ENCODE measurements around the gene MT1G. TPM values are rescaled to one million over a fixed set of nuclear protein-coding genes. Genes with fewer than 3 reads are reported as not detected.

Gene MT1G
- total RNA-seq, 2 experiments from 2014 or later: not detected

GRCh38 chr16:56701534-56701933 is 33.7 kb upstream of the MT1G start:
- no peak for TF ChIP-seq CTCF (conservative IDR thresholded peaks at IDR 0.05; ENCODE audit: low read length)
- no peak for TF ChIP-seq EZH2phosphoT487 (IDR thresholded peaks at IDR 0.05; ENCODE audit: borderline replicate concordance, low read depth, low read length)
- no peaks in the 10 kb centered on the region for H3K9me2 ChIP-seq (ENCODE audit: insufficient read depth, low read length)
- H3K9me3 ChIP-seq (ENCODE audit: low read length): 0 out of 2 replicates have a peak, but pooled peaks cover 8% of the 10 kb centered on the region
- no peaks in the 10 kb centered on the region for H3K79me2 ChIP-seq (ENCODE audit: insufficient read depth, low read depth, low read length)
- CTCF ChIA-PET (ENCODE audit: unreplicated experiment): interaction anchor here (0.9 to 2.4 kb wide), 6 partner anchors 19 to 390 kb away, joined by 3 to 9 read pairs (median 4); partner anchors contain the start of gene MT1X
- H3K36me3 ChIP-seq (ENCODE audit: insufficient read depth, low read length): no peaks in the 10 kb centered on the region
- no TSS peak for BruUV-seq (replicated peaks)
- H3K4me2 ChIP-seq (ENCODE audit: low read length): peak overlapping the region; percentile 25; the same call in 1 of the 2 replicates
- intact Hi-C loops (cut with micrococcal nuclease; ENCODE audit: unreplicated experiment): no loop called here
- H3K4me3 ChIP-seq (ENCODE audit: low read depth, low read length, poor library complexity, severe bottlenecking): no peak overlapping the region
- H3K4me1 ChIP-seq (ENCODE audit: insufficient read depth, low read length, poor library complexity, severe bottlenecking): peaks cover 4% of the 10 kb centered on the region
- no peaks in the 10 kb centered on the region for H4K20me1 ChIP-seq (ENCODE audit: insufficient read depth, low read length)
- no peak for DNase-seq (ENCODE audit: low spot score)
- POLR2A ChIA-PET: interaction anchor here (0.6 to 3.0 kb wide), 7 partner anchors 9 to 434 kb away, joined by 3 to 17 read pairs (median 4); partner anchors contain the start of gene MT1X
- H3K27ac ChIP-seq (ENCODE audit: low read depth, low read length, poor library complexity, severe bottlenecking): no peak overlapping the region
- peak overlapping the region; percentile 79; the same call in 1 of the 2 replicates for H2AFZ ChIP-seq (ENCODE audit: low read length)

GRCh38 chr16:56700631-56701030 is 32.8 kb upstream of the MT1G start:
- DNase-seq (ENCODE audit: low spot score): no peak
- H2AFZ ChIP-seq (ENCODE audit: low read length): no peak overlapping the region
- BruUV-seq (replicated peaks): no TSS peak
- ChIA-PET POLR2A (interaction anchor here (0.6 to 3.0 kb wide), 9 partner anchors 18 to 159 kb away, joined by 3 to 17 read pairs (median 5); partner anchors contain the start of genes MT1A and MT1X), CTCF (ENCODE audit: unreplicated experiment) (interaction anchor here (1.8 kb wide), 1 partner anchor 18 kb away, joined by 9 read pairs; the partner anchor contains the start of gene MT1X)
- peaks cover 8% of the 10 kb centered on the region; the same call in 1 of the 2 replicates for H3K9me3 ChIP-seq (ENCODE audit: low read length)
- no peaks in the 10 kb centered on the region for H3K36me3 ChIP-seq (ENCODE audit: insufficient read depth, low read length)
- H4K20me1 ChIP-seq (ENCODE audit: insufficient read depth, low read length): no peaks in the 10 kb centered on the region
- H3K4me2 ChIP-seq (ENCODE audit: low read length): no peak overlapping the region
- TF ChIP-seq EZH2phosphoT487 (IDR thresholded peaks at IDR 0.05; ENCODE audit: borderline replicate concordance, low read depth, low read length): no peak
- TF ChIP-seq CTCF (conservative IDR thresholded peaks at IDR 0.05; ENCODE audit: low read length): no peak
- intact Hi-C loops (cut with micrococcal nuclease; ENCODE audit: unreplicated experiment): no loop called here
- H3K4me1 ChIP-seq (ENCODE audit: insufficient read depth, low read length, poor library complexity, severe bottlenecking): peaks cover 4% of the 10 kb centered on the region
- no peak overlapping the region for H3K4me3 ChIP-seq (ENCODE audit: low read depth, low read length, poor library complexity, severe bottlenecking)
- H3K27ac ChIP-seq (ENCODE audit: low read depth, low read length, poor library complexity, severe bottlenecking): no peak overlapping the region
- H3K79me2 ChIP-seq (ENCODE audit: insufficient read depth, low read depth, low read length): no peaks in the 10 kb centered on the region
- H3K9me2 ChIP-seq (ENCODE audit: insufficient read depth, low read length): no peaks in the 10 kb centered on the region

DNA sequence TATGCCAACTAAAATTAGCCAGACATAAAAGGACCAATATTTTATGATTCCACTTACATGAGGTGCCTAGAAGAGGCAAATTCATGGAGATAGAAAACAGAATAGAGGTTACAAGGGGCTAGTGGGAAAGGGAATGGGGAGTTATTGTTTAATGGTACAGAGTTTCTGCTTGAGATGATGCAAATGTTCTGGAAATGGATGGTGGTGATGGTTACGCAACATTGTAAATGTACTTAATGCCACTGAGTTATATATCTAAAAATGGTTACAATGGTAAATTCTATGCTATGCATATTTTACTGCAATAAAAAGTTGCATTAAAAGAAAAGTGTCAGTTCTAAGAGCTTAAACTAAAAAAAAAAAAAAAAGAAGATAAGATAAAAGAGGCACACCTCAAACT is 32.3 kb upstream of the MT1G start:
- Histone ChIP-seq H4K20me1 (ENCODE audit: insufficient read depth, low read length) (no peaks in the 10 kb centered on the region), H3K36me3 (ENCODE audit: insufficient read depth, low read length) (no peaks in the 10 kb centered on the region), H3K4me1 (ENCODE audit: insufficient read depth, low read length, poor library complexity, severe bottlenecking) (peaks cover 4% of the 10 kb centered on the region), H3K9me3 (ENCODE audit: low read length) (peaks cover 8% of the 10 kb centered on the region; the same call in 1 of the 2 replicates), H3K27ac (ENCODE audit: low read depth, low read length, poor library complexity, severe bottlenecking) (no peak overlapping the region), H3K4me2 (ENCODE audit: low read length) (no peak overlapping the region), H3K4me3 (ENCODE audit: low read depth, low read length, poor library complexity, severe bottlenecking) (no peak overlapping the region), H3K9me2 (ENCODE audit: insufficient read depth, low read length) (no peaks in the 10 kb centered on the region), H3K79me2 (ENCODE audit: insufficient read depth, low read depth, low read length) (no peaks in the 10 kb centered on the region), H2AFZ (ENCODE audit: low read length) (no peak overlapping the region)
- no peak for DNase-seq (ENCODE audit: low spot score)
- ChIA-PET CTCF (ENCODE audit: unreplicated experiment) (no interaction called here), POLR2A (interaction anchor here (0.6 to 3.0 kb wide), 8 partner anchors 17 to 160 kb away, joined by 3 to 17 read pairs (median 5); partner anchors contain the start of genes MT1A and MT1X)
- BruUV-seq (replicated peaks): no TSS peak
- intact Hi-C loops (cut with micrococcal nuclease; ENCODE audit: unreplicated experiment): no loop called here
- TF ChIP-seq EZH2phosphoT487 (IDR thresholded peaks at IDR 0.05; ENCODE audit: borderline replicate concordance, low read depth, low read length) (no peak), CTCF (conservative IDR thresholded peaks at IDR 0.05; ENCODE audit: low read length) (no peak)
